NCI-H2227 (cell line): ENCODE measurements around the gene NRF1.
"Not testable (repeated sequence)": the region's sequence is repeated elsewhere in the genome, so short reads cannot be mapped to it uniquely, and the experiment has no call there.

Experiments used
- DNase-seq: peaks from one replicate; lab custom pipeline; 2025; ENCODE audit not compliant: unreplicated experiment; lab: John Stamatoyannopoulos, UW

NRF1 gene

GRCh38 chr7:129606803-129607202 lies 4.7 kb upstream of the NRF1 start:
- DNase-seq, result no peak

- peak; percentile 65 for DNase-seq
Measured at GRCh38 chr7:129607471-129608120, 3.9 kb upstream of the NRF1 start.

GRCh38 chr7:129609666-129610065 lies 1.9 kb upstream of the NRF1 start:
- DNase-seq, result no peak

- DNase-seq, result no peak
Measured at GRCh38 chr7:129610709-129611245, 743 bp upstream of the NRF1 start.

- DNase-seq, result peak; percentile 59
Measured at GRCh38 chr7:129612112-129613015, 844 bp downstream of the NRF1 start.

- no peak for DNase-seq
Measured at GRCh38 chr7:129613016-129613337, 1.5 kb downstream of the NRF1 start.

GRCh38 chr7:129615018-129615417 lies 3.5 kb downstream of the NRF1 start:
- no peak for DNase-seq

GRCh38 chr7:129616530-129616929 lies 5.0 kb downstream of the NRF1 start:
- DNase-seq, result no peak

GRCh38 chr7:129617178-129617577 lies 5.7 kb downstream of the NRF1 start:
- no peak for DNase-seq

GRCh38 chr7:129617652-129618051 lies 6.1 kb downstream of the NRF1 start:
- DNase-seq, result no peak

- DNase-seq, result no peak
Measured at GRCh38 chr7:129626896-129627295, 15.4 kb downstream of the NRF1 start.

- DNase-seq, result no peak
Measured at GRCh38 chr7:129630341-129630740, 18.8 kb downstream of the NRF1 start.

GRCh38 chr7:129634361-129635034 lies 23.0 kb downstream of the NRF1 start:
- no peak for DNase-seq

- DNase-seq, result peak; percentile 86
Measured at GRCh38 chr7:129635300-129636029, 23.9 kb downstream of the NRF1 start.

GRCh38 chr7:129636030-129636550 lies 24.6 kb downstream of the NRF1 start:
- not testable (repeated sequence) for DNase-seq

GRCh38 chr7:129636641-129637040 lies 25.1 kb downstream of the NRF1 start:
- no peak for DNase-seq

- no peak for DNase-seq
Measured at GRCh38 chr7:129640400-129640799, 28.9 kb downstream of the NRF1 start.

- DNase-seq, result no peak
Measured at GRCh38 chr7:129642871-129643549, 31.5 kb downstream of the NRF1 start.

- peak; percentile 35 for DNase-seq
Measured at GRCh38 chr7:129643550-129644170, 32.1 kb downstream of the NRF1 start.
